Measurements from ENCODE around the gene PCF11. TPM values are rescaled to one million over a fixed set of nuclear protein-coding genes. Genes with fewer than 3 reads are reported as not detected.

Gene PCF11
- total RNA-seq, 1 experiment from 2014 or later, result 41.9 TPM

GRCh38 chr11:83195143-83195466, 38.2 kb downstream of the PCF11 start:
- intact Hi-C loops (cut with micrococcal nuclease), result no loop called here
- Histone ChIP-seq H3K9me2 (ENCODE audit: insufficient read depth) (no peaks in the 10 kb centered on the region), H2AFZ (ENCODE audit: low read depth, low read length, poor library complexity, severe bottlenecking) (no peak overlapping the region), H3K36me3 (ENCODE audit: control insufficient read depth in 1 of 2, insufficient read depth in 2 of 2, low read length in 2 of 2) (peaks cover 9 to 12% of the 10 kb centered on the region in 2 experiments; a peak in 3 of 4 replicates), H3K27ac (ENCODE audit: low read depth, low read length) (no peak overlapping the region), H3K27me3 (ENCODE audit: insufficient read depth, low read length) (no peaks in the 10 kb centered on the region), H3K4me2 (ENCODE audit: low read length) (peak overlapping the region; percentile 99), H4K20me1 (ENCODE audit: insufficient read depth) (no peaks in the 10 kb centered on the region), H3K4me3 (replicated peaks in 1 of 2; ENCODE audit: low read depth in 1 of 2, low read length in 2 of 2) (peak overlapping the region; percentile 56 to 85; a peak in 3 of 4 replicates), H3K9me3 (ENCODE audit: control insufficient read depth in 1 of 2, insufficient read depth in 1 of 2, low read depth in 1 of 2, low read length in 2 of 2) (no peaks in the 10 kb centered on the region), H3K4me1 (ENCODE audit: control insufficient read depth in 1 of 2, insufficient read depth in 2 of 2, low read length in 2 of 2) (peaks cover 12 to 19% of the 10 kb centered on the region in 2 experiments), H3K9ac (ENCODE audit: low read length) (peak overlapping the region; percentile 88; the same call in 1 of the 2 replicates), H3K79me2 (ENCODE audit: insufficient read depth, low read length) (peaks cover 21% of the 10 kb centered on the region)
- CTCF ChIA-PET, result no interaction called here
- DNase-seq (ENCODE audit: low read depth, low spot score) (no peak), ATAC-seq (no peak)
- RAD21 ChIA-PET (ENCODE audit: low non-redundant PET in 1 of 2, low total read pairs in 2 of 2, uncharacterized antibody in 2 of 2, unreplicated experiment in 2 of 2), result no interaction called here
- no TSS peak for BruUV-seq (replicated peaks)
- POLR2A ChIA-PET, result no interaction called here
- TF ChIP-seq EZH2 (IDR thresholded peaks at IDR 0.05), result no peak
- no peak for TF ChIP-seq SIN3A (IDR thresholded peaks at IDR 0.05; ENCODE audit: low read depth)
- TF ChIP-seq, protein P1, sequence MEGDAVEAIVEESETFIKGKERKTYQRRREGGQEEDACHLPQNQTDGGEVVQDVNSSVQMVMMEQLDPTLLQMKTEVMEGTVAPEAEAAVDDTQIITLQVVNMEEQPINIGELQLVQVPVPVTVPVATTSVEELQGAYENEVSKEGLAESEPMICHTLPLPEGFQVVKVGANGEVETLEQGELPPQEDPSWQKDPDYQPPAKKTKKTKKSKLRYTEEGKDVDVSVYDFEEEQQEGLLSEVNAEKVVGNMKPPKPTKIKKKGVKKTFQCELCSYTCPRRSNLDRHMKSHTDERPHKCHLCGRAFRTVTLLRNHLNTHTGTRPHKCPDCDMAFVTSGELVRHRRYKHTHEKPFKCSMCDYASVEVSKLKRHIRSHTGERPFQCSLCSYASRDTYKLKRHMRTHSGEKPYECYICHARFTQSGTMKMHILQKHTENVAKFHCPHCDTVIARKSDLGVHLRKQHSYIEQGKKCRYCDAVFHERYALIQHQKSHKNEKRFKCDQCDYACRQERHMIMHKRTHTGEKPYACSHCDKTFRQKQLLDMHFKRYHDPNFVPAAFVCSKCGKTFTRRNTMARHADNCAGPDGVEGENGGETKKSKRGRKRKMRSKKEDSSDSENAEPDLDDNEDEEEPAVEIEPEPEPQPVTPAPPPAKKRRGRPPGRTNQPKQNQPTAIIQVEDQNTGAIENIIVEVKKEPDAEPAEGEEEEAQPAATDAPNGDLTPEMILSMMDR (IDR thresholded peaks at IDR 0.05 in 2 of 3, conservative IDR thresholded peaks at IDR 0.05 in 1 of 3; ENCODE audit: borderline replicate concordance in 1 of 3, insufficient read depth in 1 of 3, low read depth in 2 of 3, low read length in 2 of 3), result no peak
- TF ChIP-seq, protein P2, sequence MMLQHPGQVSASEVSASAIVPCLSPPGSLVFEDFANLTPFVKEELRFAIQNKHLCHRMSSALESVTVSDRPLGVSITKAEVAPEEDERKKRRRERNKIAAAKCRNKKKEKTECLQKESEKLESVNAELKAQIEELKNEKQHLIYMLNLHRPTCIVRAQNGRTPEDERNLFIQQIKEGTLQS (IDR thresholded peaks at IDR 0.05), result no peak
- TF ChIP-seq RAD21 (IDR thresholded peaks at IDR 0.05; ENCODE audit: low read depth), result no peak
- no peak for TF ChIP-seq TCF7L2 (IDR thresholded peaks at IDR 0.05; ENCODE audit: borderline replicate concordance, extremely low read depth, insufficient read depth, insufficient read length)
- TF ChIP-seq, protein P3, sequence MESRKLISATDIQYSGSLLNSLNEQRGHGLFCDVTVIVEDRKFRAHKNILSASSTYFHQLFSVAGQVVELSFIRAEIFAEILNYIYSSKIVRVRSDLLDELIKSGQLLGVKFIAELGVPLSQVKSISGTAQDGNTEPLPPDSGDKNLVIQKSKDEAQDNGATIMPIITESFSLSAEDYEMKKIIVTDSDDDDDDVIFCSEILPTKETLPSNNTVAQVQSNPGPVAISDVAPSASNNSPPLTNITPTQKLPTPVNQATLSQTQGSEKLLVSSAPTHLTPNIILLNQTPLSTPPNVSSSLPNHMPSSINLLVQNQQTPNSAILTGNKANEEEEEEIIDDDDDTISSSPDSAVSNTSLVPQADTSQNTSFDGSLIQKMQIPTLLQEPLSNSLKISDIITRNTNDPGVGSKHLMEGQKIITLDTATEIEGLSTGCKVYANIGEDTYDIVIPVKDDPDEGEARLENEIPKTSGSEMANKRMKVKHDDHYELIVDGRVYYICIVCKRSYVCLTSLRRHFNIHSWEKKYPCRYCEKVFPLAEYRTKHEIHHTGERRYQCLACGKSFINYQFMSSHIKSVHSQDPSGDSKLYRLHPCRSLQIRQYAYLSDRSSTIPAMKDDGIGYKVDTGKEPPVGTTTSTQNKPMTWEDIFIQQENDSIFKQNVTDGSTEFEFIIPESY (IDR thresholded peaks at IDR 0.05; ENCODE audit: extremely low read depth, insufficient replicate concordance, low read length), result no peak
- TF ChIP-seq, protein P4, sequence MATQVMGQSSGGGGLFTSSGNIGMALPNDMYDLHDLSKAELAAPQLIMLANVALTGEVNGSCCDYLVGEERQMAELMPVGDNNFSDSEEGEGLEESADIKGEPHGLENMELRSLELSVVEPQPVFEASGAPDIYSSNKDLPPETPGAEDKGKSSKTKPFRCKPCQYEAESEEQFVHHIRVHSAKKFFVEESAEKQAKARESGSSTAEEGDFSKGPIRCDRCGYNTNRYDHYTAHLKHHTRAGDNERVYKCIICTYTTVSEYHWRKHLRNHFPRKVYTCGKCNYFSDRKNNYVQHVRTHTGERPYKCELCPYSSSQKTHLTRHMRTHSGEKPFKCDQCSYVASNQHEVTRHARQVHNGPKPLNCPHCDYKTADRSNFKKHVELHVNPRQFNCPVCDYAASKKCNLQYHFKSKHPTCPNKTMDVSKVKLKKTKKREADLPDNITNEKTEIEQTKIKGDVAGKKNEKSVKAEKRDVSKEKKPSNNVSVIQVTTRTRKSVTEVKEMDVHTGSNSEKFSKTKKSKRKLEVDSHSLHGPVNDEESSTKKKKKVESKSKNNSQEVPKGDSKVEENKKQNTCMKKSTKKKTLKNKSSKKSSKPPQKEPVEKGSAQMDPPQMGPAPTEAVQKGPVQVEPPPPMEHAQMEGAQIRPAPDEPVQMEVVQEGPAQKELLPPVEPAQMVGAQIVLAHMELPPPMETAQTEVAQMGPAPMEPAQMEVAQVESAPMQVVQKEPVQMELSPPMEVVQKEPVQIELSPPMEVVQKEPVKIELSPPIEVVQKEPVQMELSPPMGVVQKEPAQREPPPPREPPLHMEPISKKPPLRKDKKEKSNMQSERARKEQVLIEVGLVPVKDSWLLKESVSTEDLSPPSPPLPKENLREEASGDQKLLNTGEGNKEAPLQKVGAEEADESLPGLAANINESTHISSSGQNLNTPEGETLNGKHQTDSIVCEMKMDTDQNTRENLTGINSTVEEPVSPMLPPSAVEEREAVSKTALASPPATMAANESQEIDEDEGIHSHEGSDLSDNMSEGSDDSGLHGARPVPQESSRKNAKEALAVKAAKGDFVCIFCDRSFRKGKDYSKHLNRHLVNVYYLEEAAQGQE (IDR thresholded peaks at IDR 0.05; ENCODE audit: low read depth), result no peak
- no peak for TF ChIP-seq POLR2A (IDR thresholded peaks at IDR 0.05; ENCODE audit: borderline replicate concordance, extremely low read depth, insufficient read depth, insufficient read length)
- TF ChIP-seq ZNF274 (IDR thresholded peaks at IDR 0.05; ENCODE audit: low read depth, low read length), result no peak
- no peak for TF ChIP-seq ELF1 (IDR thresholded peaks at IDR 0.05; ENCODE audit: borderline replicate concordance, low read depth)
- TF ChIP-seq CEBPB (IDR thresholded peaks at IDR 0.05; ENCODE audit: low read depth), result no peak
- TF ChIP-seq EZH2phosphoT487 (IDR thresholded peaks at IDR 0.05; ENCODE audit: borderline replicate concordance), result no peak
- no peak for TF ChIP-seq JUND (IDR thresholded peaks at IDR 0.05)
- no peak for TF ChIP-seq CBX3 (IDR thresholded peaks at IDR 0.05; ENCODE audit: low read depth)
- no peak for TF ChIP-seq YY1 (IDR thresholded peaks at IDR 0.05; ENCODE audit: extremely low read depth, insufficient replicate concordance, low read depth, low read length)
- no peak for TF ChIP-seq EGR1 (IDR thresholded peaks at IDR 0.05; ENCODE audit: low read depth)
- TF ChIP-seq, protein P5, sequence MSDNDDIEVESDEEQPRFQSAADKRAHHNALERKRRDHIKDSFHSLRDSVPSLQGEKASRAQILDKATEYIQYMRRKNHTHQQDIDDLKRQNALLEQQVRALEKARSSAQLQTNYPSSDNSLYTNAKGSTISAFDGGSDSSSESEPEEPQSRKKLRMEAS (IDR thresholded peaks at IDR 0.05), result no peak
- TF ChIP-seq POLR2AphosphoS5 (IDR thresholded peaks at IDR 0.05; ENCODE audit: low read depth, low read length), result no peak
- no peak for TF ChIP-seq ZFX (IDR thresholded peaks at IDR 0.05)

Data from HCT116 (cell line).